Heart left ventricle (tissue), 16 donors: ENCODE measurements around the gene NDUFAF3. TPM values are rescaled to one million over a fixed set of nuclear protein-coding genes. Genes with fewer than 3 reads are reported as not detected.

ENCODE experiments used
- ATAC-seq, 4 donors: fragments of 200-7000 bp; cut with Tn5 transposase; one replicate each; pipeline ENCODE4 v1.9.1; 2020 to 2022; ENCODE audit warnings: moderate library complexity in 4 of 4, mild to moderate bottlenecking in 3 of 4, moderate number of reproducible peaks in 1 of 4
- DNase-seq, 5 donors: peaks; one replicate each; pipeline ENCODE4 v3.0.0-alpha.2; 2020
- H3K27ac ChIP-seq, 12 donors: fragments of 200-600 bp; sonication (generic) in 4 of 12; one replicate each; pipeline versions ENCODE4 v1.5.0 to v1.8.0; 2016 to 2022; ENCODE audit warnings: mild to moderate bottlenecking in 2 of 12
- H3K27me3 ChIP-seq, 9 donors: fragments of 200-600 bp; sonication (generic) in 2 of 9; one replicate each; pipeline versions ENCODE4 v1.5.1 to v1.8.0; 2016 to 2022; ENCODE audit warnings: mild to moderate bottlenecking in 3 of 9
- H3K36me3 ChIP-seq, 9 donors: fragments of 200-600 bp; sonication (generic) in 2 of 9; one replicate each; pipeline versions ENCODE4 v1.5.0 to v1.8.0; 2018 to 2022; ENCODE audit warnings: mild to moderate bottlenecking in 2 of 9
- H3K4me1 ChIP-seq, 12 donors: fragments of 200-600 bp; sonication (generic) in 4 of 12; one replicate each; pipeline versions ENCODE4 v1.5.0 to v1.8.0; 2016 to 2022; ENCODE audit warnings: mild to moderate bottlenecking in 3 of 12
- H3K4me3 ChIP-seq, 12 donors: fragments of 200-600 bp; sonication (generic) in 4 of 12; one replicate each; pipeline versions ENCODE4 v1.5.0 to v1.8.0; 2017 to 2022; ENCODE audit warnings: mild to moderate bottlenecking in 9 of 12, moderate library complexity in 4 of 12
- H3K9me3 ChIP-seq, 12 donors: fragments of 200-600 bp; sonication (generic) in 4 of 12; one replicate each; pipeline versions ENCODE4 v1.5.0 to v1.8.0; 2016 to 2022; ENCODE audit warnings: mild to moderate bottlenecking in 1 of 12
- POLR2A ChIP-seq, 2 donors: fragments of 450-650 bp; IDR thresholded peaks; one replicate each; pipeline ENCODE4 v1.6.1; 2017; ENCODE audit warnings: antibody characterized with exemption in 2 of 2, mild to moderate bottlenecking in 2 of 2, moderate library complexity in 2 of 2
- WGBS, 4 donors: extraction: QIAGEN DNeasy Blood & Tissue Kit in 2 of 4; methylation state at CpG; one replicate each; pipeline versions ENCODE4 v1.1.5 to v1.1.7; 2013 to 2018; 5-methylcytosine and 5-hydroxymethylcytosine counted together
- intact Hi-C, 10 donors: fragments of 100-400 bp; cut with DNase I; formaldehyde crosslinking; loops; one replicate each; pipeline versions ENCODE4 v1.11.1 to v1.14.2; 2022
- polyA plus RNA-seq, 2 donors: library from polyadenylated mRNA; stranded (reverse); fragments of 200-250 nt; gene quantifications; one replicate each; pipeline ENCODE4 v1.2.3, GENCODE V29; 2013
- total RNA-seq, 9 donors: library from RNA; depleted of rRNA in 2 of 9; stranded (reverse); fragments of >200 nt in 2 of 9; fragmentation: NEBNext Ultra II Directional in 3 of 9; extraction: Animal tissue kit (Norgen Biotek cat#: 25700) in 3 of 9; gene quantifications; one replicate each; pipeline versions ENCODE4 v1.1.0 to v1.2.4, GENCODE V29; 2016 to 2023
- TF ChIP-seq, protein P1 (sequence below), 12 donors: fragments of 200-600 bp; sonication (generic) in 4 of 12; IDR thresholded peaks; one replicate each; pipeline versions ENCODE4 v1.5.0 to v1.8.0; 2018 to 2022; ENCODE audit warnings: antibody characterized with exemption in 12 of 12, mild to moderate bottlenecking in 5 of 12
- donor health status: ischemic (EF 13 %, LVEDD 7.1; RV severe dilation, severe dysfunction).
- donor health status: healthy with polysubstance abuse.
- donor health status: DM: no; HTN: yes; CAD: no.
- donor health status: DM: no; HTN: no; CAD: no.
- donor health status: ischemic (EF 25% LVEDD 6.9; RV normal size, moderate dysfunction).
- donor health status: ischemic (EF 25% LVEDD 5.7; RV mildly dilated, moderate dysfunction).
- donor health status: healthy.
- donor health status: DM: yes; HTN: yes; CAD: no.
- donor health status: ischemic (EF 35%, LVEDD 5.7; RV mildly dilated, moderate dysfunction).
- donor health status: nonischemic (EF 11% LVEDD 7.7; RV severe dilation, severe dysfunction).
- donor health status: DM: yes; HTN: yes; CAD: no.
- donor health status: PGD.
- donor health status: ischemic (EF 29% LVEDD 5.4; RV normal size, mild dysfunction).
- donor health status: nonischemic (EF 23%, LVEDD 6.1; RV moderate dilation, normal function).

The NDUFAF3 gene
- total and polyA plus RNA-seq, 11 donors: 119 to 308 (median 160) TPM

DNA sequence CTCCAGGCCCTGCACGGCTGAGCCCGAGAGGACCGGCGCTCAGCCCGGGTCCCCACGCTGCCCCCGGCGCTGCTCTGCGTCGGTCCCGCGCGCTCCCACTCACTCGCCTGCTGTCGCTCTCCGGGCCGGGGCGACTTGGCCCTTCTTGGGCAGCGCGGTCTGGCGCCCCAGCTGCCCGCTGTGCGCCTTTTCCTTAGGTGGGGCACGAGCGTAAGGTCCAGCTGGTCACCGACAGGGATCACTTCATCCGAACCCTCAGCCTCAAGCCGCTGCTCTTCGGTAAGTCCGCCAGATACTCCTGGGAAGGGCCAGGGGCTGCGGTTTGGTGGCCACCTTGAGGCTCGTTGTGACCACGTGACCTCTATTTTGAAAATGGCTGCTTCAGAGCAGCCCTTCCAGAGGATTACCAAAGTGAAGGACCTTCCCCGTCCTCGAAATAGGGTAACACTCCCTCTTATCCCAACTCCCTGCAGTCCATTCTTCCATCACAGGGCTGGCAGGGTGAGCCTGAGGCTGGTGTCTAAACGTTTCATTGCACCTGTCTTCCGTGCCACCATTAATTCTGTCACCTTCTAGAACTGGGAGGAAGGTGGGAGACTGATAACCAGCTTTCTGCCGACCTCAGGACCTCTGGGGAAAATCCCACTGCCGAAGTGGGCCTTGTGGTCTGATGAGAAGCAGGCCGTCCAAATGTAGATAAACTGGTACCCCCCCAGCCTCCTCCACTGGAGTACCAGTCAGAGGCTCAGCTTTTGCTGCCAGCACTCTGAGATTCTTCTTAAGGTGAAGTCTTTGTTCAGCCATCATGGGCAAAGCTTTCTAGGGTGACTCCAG, 31.1 kb upstream of the NDUFAF3 start:
- no peaks in the 10 kb centered on the region for H3K27me3 ChIP-seq
- H3K4me3 ChIP-seq: peak overlapping the region; percentile 63 to 95 (median 87)
- TF ChIP-seq, protein P1, sequence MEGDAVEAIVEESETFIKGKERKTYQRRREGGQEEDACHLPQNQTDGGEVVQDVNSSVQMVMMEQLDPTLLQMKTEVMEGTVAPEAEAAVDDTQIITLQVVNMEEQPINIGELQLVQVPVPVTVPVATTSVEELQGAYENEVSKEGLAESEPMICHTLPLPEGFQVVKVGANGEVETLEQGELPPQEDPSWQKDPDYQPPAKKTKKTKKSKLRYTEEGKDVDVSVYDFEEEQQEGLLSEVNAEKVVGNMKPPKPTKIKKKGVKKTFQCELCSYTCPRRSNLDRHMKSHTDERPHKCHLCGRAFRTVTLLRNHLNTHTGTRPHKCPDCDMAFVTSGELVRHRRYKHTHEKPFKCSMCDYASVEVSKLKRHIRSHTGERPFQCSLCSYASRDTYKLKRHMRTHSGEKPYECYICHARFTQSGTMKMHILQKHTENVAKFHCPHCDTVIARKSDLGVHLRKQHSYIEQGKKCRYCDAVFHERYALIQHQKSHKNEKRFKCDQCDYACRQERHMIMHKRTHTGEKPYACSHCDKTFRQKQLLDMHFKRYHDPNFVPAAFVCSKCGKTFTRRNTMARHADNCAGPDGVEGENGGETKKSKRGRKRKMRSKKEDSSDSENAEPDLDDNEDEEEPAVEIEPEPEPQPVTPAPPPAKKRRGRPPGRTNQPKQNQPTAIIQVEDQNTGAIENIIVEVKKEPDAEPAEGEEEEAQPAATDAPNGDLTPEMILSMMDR (IDR thresholded peaks at IDR 0.05): no peak
- TF ChIP-seq POLR2A (IDR thresholded peaks at IDR 0.05): no peak
- no peaks in the 10 kb centered on the region for H3K9me3 ChIP-seq
- H3K36me3 ChIP-seq: peaks cover 0 to 20% (median 11%) of the 10 kb centered on the region in 9 donors
- H3K4me1 ChIP-seq: peaks cover 0 to 36% (median 22%) of the 10 kb centered on the region in 12 donors
- ATAC-seq (peak; percentile 3 to 35 (median 26)), DNase-seq (peak in 1 of 5 donors; percentile 58)
- peak overlapping the region; percentile 68 to 98 (median 90) for H3K27ac ChIP-seq
- WGBS, 4 donors: 5 to 7% (median 6%) methylated on average over 22 to 40 of the region's 40 CpGs
- intact Hi-C loops: loop anchor here in 1 of 10 donors (5.0 kb wide), 1 partner anchor 456 kb away; no protein-coding TSS in a partner anchor

DNA sequence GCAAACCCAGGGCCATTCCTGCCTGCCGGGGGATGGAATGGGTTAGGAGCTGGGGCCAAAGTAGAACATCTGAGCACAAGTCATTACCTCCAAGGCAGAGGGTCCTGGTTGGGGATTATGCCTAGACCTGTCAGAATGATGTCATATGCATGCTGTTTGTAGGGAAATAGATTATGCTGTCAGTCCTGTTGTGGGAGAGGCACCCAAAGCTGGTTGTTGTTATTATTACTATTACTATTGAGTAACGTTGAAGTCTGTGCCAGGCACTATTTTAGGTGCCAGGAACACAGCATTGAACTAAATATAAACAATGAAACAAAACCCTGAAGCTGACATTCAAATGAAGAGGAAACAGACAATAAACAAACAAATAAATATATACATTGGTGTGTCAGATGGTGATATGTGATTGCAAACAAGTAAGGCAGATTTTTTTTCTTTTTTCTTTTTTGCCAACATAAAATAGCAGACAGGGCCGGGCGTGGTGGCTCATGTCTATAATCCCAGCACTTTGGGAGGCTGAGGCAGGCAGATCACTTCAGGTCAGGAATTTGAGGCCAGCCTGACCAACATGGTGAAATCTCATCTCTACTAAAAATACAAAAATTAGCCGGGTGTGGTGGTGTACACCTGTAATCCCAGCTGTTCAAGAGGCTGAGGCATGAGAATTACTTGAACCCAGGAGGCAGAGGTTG, 29.9 kb upstream of the NDUFAF3 start:
- WGBS, 4 donors: 69 to 80% (median 76%) methylated on average over 5 of the region's 5 CpGs
- Histone ChIP-seq H3K27me3 (no peaks in the 10 kb centered on the region), H3K9me3 (no peaks in the 10 kb centered on the region), H3K36me3 (peaks cover 0 to 23% (median 1%) of the 10 kb centered on the region in 9 donors), H3K27ac (peak overlapping the region in 9 of 12 donors; percentile 73 to 98 (median 91)), H3K4me3 (peak overlapping the region in 4 of 12 donors; percentile 94 to 95 (median 95)), H3K4me1 (peaks cover 0 to 36% (median 22%) of the 10 kb centered on the region in 12 donors)
- no peak for ATAC-seq
- no peak for DNase-seq
- TF ChIP-seq POLR2A (IDR thresholded peaks at IDR 0.05): no peak
- TF ChIP-seq, protein P1 (IDR thresholded peaks at IDR 0.05): no peak
- intact Hi-C loops: loop anchor here in 1 of 10 donors (5.0 kb wide), 1 partner anchor 455 kb away; no protein-coding TSS in a partner anchor

DNA sequence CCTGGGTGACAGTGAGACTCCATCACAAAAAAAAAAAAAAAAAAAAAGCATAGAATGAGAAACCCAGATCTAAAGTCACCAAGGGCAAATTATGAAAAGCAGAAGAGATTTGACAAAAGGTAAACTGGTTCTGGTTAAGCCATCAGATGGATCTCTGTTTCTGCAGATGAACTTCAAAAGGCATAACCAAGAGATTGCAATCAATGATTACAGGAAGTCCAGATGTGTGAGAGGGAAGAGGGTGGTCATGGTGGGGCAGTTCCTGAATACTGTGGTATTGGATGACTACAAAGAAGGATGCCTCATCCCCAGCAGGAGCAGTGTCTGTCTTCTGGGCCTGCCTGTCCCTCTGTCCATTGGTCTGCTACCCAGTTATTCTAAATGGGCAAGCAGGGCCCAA, 28.1 kb upstream of the NDUFAF3 start:
- peaks cover 0 to 31% (median 20%) of the 10 kb centered on the region in 12 donors for H3K4me1 ChIP-seq
- intact Hi-C loops: loop anchor here in 1 of 10 donors (5.0 kb wide), 1 partner anchor 453 kb away; no protein-coding TSS in a partner anchor
- H3K27ac ChIP-seq: no peak overlapping the region
- DNase-seq (no peak), ATAC-seq (no peak)
- no peaks in the 10 kb centered on the region for H3K27me3 ChIP-seq
- H3K4me3 ChIP-seq: no peak overlapping the region
- H3K9me3 ChIP-seq: no peaks in the 10 kb centered on the region
- TF ChIP-seq POLR2A (IDR thresholded peaks at IDR 0.05): no peak
- TF ChIP-seq, protein P1 (IDR thresholded peaks at IDR 0.05): no peak
- H3K36me3 ChIP-seq: peaks cover 0 to 28% (median 3%) of the 10 kb centered on the region in 9 donors

DNA sequence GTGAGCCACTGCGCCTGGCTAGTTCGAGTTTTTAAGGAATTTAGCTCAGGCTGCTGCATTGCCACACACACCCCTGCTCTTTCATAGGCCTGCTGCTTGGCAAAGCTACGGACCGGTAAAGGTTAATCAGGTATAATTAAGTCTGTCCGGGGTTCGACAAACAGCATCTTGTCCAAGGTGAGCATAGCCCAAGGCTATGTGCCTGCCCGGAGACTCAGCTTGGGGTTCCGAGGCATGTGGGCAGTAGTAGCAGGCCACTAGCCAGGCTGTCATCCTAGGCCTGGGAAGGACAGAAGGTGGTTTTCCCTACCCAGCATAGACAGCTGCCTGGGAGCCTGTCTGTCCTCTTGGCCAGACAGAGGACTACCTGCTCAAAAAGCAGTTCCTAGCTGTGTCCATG, 25.3 kb upstream of the NDUFAF3 start:
- WGBS, 4 donors: 93 to 97% (median 96%) methylated on average over 7 to 8 of the region's 8 CpGs
- DNase-seq: no peak
- ATAC-seq: no peak
- Histone ChIP-seq H3K4me1 (peaks cover 0 to 8% (median 5%) of the 10 kb centered on the region in 12 donors), H3K27ac (no peak overlapping the region), H3K9me3 (no peaks in the 10 kb centered on the region), H3K4me3 (no peak overlapping the region), H3K36me3 (peaks cover 0 to 32% (median 3%) of the 10 kb centered on the region in 9 donors), H3K27me3 (no peaks in the 10 kb centered on the region)
- TF ChIP-seq POLR2A (IDR thresholded peaks at IDR 0.05): no peak
- TF ChIP-seq, protein P1 (IDR thresholded peaks at IDR 0.05): no peak
- intact Hi-C loops: no loop called here
